Measurements from ENCODE around the gene FBXO46.

DNA sequence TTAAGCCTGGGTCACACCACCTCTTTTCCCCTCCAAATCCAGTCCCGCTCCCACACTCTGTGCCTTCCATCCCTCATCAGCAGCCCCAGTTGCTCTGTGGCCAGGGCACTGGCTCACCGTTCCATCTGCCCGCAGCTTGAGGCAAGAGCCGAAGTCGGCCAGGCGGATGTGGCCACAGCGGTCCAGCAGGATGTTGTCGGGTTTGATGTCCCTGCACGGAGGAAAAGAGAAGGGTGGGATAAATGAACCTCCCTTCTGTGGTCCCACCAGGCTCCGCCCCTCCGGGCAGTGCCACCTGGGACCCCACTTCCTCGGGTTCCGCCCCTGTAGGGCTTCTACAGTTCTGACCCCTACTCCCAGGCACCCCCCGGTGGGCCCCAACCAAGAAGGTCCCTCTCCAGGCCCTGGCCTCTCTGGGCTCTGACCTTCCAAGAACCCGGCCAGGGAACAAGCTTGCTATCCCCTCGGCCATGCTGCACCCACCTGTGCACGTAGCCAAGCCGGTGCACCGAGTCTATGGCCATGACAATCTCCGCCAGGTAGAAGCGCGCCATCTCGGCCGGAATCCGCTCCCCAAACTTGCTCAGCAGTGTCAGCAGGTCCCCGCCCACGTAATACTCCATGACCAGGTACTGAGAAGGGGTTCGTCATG, 47.4 kb upstream of the FBXO46 start:
- TF ChIP-seq CTCF (tag by site-specific recombination; IDR thresholded peaks at IDR 0.05) (no peak), ZNF529 (tag by site-specific recombination; IDR thresholded peaks at IDR 0.05; ENCODE audit: insufficient replicate concordance) (no peak), EGR2 (tag by site-specific recombination; IDR thresholded peaks at IDR 0.05; ENCODE audit: low read depth) (no peak), ZBTB21 (tag by site-specific recombination; IDR thresholded peaks at IDR 0.05) (no peak), ZNF510 (tag by site-specific recombination; IDR thresholded peaks at IDR 0.05; ENCODE audit: insufficient replicate concordance) (no peak), ZNF175 (tag by site-specific recombination; IDR thresholded peaks at IDR 0.05) (no peak), ZNF121 (tag by site-specific recombination; IDR thresholded peaks at IDR 0.05) (no peak), PBX3 (CRISPR knock-in tag; IDR thresholded peaks at IDR 0.05) (no peak), ZBTB7A (tag by site-specific recombination; IDR thresholded peaks at IDR 0.05; ENCODE audit: low read depth) (no peak), GLI2 (tag by site-specific recombination; IDR thresholded peaks at IDR 0.05; ENCODE audit: borderline replicate concordance, low read depth) (no peak), ZNF24 (tag by site-specific recombination; IDR thresholded peaks at IDR 0.05) (no peak)
- TF ChIP-seq, protein P1, sequence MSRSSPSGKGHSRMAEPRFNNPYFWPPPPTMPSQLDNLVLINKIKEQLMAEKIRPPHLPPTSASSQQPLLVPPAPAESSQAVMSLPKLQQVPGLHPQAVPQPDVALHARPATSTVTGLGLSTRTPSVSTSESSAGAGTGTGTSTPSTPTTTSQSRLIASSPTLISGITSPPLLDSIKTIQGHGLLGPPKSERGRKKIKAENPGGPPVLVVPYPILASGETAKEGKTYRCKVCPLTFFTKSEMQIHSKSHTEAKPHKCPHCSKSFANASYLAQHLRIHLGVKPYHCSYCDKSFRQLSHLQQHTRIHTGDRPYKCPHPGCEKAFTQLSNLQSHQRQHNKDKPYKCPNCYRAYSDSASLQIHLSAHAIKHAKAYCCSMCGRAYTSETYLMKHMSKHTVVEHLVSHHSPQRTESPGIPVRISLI (tag by site-specific recombination; IDR thresholded peaks at IDR 0.05): no peak

All from HEK293 (cell line).